Heart right ventricle (tissue), 16 donors: Measurements from ENCODE around the gene ZCCHC7. TPM values are rescaled to one million over a fixed set of nuclear protein-coding genes. Genes with fewer than 3 reads are reported as not detected.
"Not testable (repeated sequence)": the region's sequence is repeated elsewhere in the genome, so short reads cannot be mapped to it uniquely, and the experiment has no call there.

Experiments used
- ATAC-seq, 8 donors: fragments of 200-7000 bp; cut with Tn5 transposase; one replicate each; pipeline ENCODE4 v1.9.1; 2020; ENCODE audit warnings: mild to moderate bottlenecking in 8 of 8, moderate library complexity in 8 of 8, moderate number of reproducible peaks in 1 of 8
- DNase-seq, 2 donors: peaks; one replicate each; pipeline ENCODE4 v3.0.0-alpha.2; 2020
- H3K27ac ChIP-seq, 10 donors: fragments of 200-600 bp; sonication (generic) in 2 of 10; one replicate each; pipeline versions ENCODE4 v1.5.0 to v1.8.0; 2020 to 2022; ENCODE audit warnings: mild to moderate bottlenecking in 3 of 10
- H3K27me3 ChIP-seq, 7 donors: fragments of 200-600 bp; one replicate each; pipeline ENCODE4 v1.8.0; 2021 to 2022; ENCODE audit warnings: mild to moderate bottlenecking in 2 of 7
- H3K36me3 ChIP-seq, 9 donors: fragments of 200-600 bp; sonication (generic) in 1 of 9; one replicate each; pipeline versions ENCODE4 v1.5.0 to v1.8.0; 2020 to 2022; ENCODE audit warnings: mild to moderate bottlenecking in 2 of 9
- H3K4me1 ChIP-seq, 9 donors: fragments of 200-600 bp; sonication (generic) in 1 of 9; one replicate each; pipeline versions ENCODE4 v1.5.0 to v1.8.0; 2020 to 2022; ENCODE audit warnings: mild to moderate bottlenecking in 4 of 9
- H3K4me3 ChIP-seq, 10 donors: fragments of 200-600 bp; sonication (generic) in 2 of 10; one replicate each; pipeline versions ENCODE4 v1.5.0 to v1.8.0; 2020 to 2022; ENCODE audit warnings: mild to moderate bottlenecking in 7 of 10, moderate library complexity in 2 of 10
- H3K9me3 ChIP-seq, 11 donors: fragments of 200-600 bp in 10 of 11; sonication (generic) in 2 of 11; one replicate each; pipeline versions ENCODE4 v1.5.0 to v1.8.0; 2013 to 2022; ENCODE audit warnings: mild to moderate bottlenecking in 2 of 11, control low read depth in 1 of 11, moderate library complexity in 1 of 11
- WGBS, 2 donors: extraction: QIAGEN DNeasy Blood & Tissue Kit; methylation state at CpG; one replicate each; pipeline ENCODE4 v1.1.7; 2013; ENCODE audit warnings: inconsistent platforms in 1 of 2; 5-methylcytosine and 5-hydroxymethylcytosine counted together
- intact Hi-C, 10 donors: fragments of 100-400 bp; cut with DNase I; formaldehyde crosslinking; loops; one replicate each; pipeline versions ENCODE4 v1.11.1 to v1.14.2; 2022
- polyA plus RNA-seq, 2 donors: library from polyadenylated mRNA; stranded (reverse); fragments of 200-250 nt; gene quantifications; one replicate each; pipeline ENCODE4 v1.2.3, GENCODE V29; 2013
- total RNA-seq, 10 donors: library from RNA; stranded (reverse); fragmentation: NEBNext Ultra II Directional in 3 of 10; extraction: Animal tissue kit (Norgen Biotek cat#: 25700) in 3 of 10; gene quantifications; one replicate each; pipeline versions ENCODE4 v1.2.1 to v1.2.4, GENCODE V29; 2021 to 2023
- TF ChIP-seq, protein P1 (sequence below), 9 donors: fragments of 200-600 bp; sonication (generic) in 2 of 9; IDR thresholded peaks; one replicate each; pipeline versions ENCODE4 v1.5.0 to v1.8.0; 2021 to 2022; ENCODE audit warnings: antibody characterized with exemption in 9 of 9, mild to moderate bottlenecking in 5 of 9, moderate library complexity in 1 of 9
- donor health status: Arrhythmogenic right ventricular cardiomyopathy.
- donor health status: ischemic (EF 13 %, LVEDD 7.1; RV severe dilation, severe dysfunction).
- donor health status: healthy with polysubstance abuse.
- donor health status: DM: no; HTN: yes; CAD: no.
- donor health status: DM: no; HTN: no; CAD: no.
- donor health status: ischemic (EF 25% LVEDD 6.9; RV normal size, moderate dysfunction).
- donor health status: ischemic (EF 25% LVEDD 5.7; RV mildly dilated, moderate dysfunction).
- donor health status: healthy.
- donor health status: DM: yes; HTN: yes; CAD: no.
- donor health status: Ischemic cardiomyopathy.
- donor health status: ischemic (EF 35%, LVEDD 5.7; RV mildly dilated, moderate dysfunction).
- donor health status: nonischemic (EF 11% LVEDD 7.7; RV severe dilation, severe dysfunction).
- donor health status: DM: yes; HTN: yes; CAD: no.
- donor health status: PGD.
- donor health status: ischemic (EF 29% LVEDD 5.4; RV normal size, mild dysfunction).
- donor health status: nonischemic (EF 23%, LVEDD 6.1; RV moderate dilation, normal function).

The ZCCHC7 gene
- total and polyA plus RNA-seq, 12 donors = 4.3 to 11.9 (median 8.9) TPM

DNA sequence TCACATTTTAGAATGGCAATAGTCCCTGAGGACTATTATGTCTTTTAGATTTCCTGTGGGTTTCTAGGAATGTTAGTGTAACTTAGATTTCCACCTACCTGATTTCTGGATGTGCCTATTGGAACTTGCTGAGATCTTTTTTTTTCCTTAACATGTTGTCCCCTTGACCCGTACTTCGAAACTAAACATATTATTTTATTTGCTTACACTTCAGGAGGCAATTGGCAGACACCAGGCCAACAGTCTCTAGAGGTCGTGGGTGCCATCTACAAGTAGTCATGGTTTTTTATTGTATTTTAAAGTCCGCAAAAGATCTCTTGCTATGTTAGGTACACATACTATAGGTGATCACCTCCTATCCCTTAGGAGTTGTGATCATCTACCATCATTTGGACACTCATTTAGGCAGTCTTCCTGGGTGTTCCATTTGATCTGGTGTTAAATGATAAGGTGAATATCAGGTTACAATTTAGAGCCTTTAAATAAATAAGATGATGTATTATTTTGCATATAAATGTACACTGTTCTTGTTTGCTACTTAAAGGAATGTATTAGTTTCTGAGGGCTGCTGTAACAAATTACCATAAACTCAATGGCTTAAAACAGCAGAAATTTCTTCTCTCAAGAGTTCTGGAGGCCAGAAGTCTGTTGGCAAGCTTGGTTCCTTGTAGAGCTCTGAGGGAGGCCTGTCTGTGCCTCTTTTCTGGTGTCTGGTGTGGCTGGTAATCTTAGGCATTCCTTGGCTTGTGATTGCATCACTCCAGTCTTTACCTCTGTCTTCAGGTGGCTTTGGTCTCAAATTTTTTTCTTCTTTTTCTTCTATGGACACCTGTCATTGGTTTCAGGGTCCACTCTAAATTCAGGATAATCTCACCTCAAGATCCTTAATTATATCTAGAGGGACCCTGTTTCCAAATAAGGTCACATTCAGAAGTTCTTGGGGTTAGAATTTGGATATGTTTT, 64.8 kb downstream of the ZCCHC7 start:
- H3K27me3 ChIP-seq = no peaks in the 10 kb centered on the region
- peaks cover 0 to 15% (median 0%) of the 10 kb centered on the region in 9 donors for H3K4me1 ChIP-seq
- WGBS, 2 donors = 99% methylated on average over 4 of the region's 4 CpGs
- H3K9me3 ChIP-seq = peaks cover 0 to 8% (median 0%) of the 10 kb centered on the region in 11 donors
- no peak for DNase-seq
- TF ChIP-seq, protein P1, sequence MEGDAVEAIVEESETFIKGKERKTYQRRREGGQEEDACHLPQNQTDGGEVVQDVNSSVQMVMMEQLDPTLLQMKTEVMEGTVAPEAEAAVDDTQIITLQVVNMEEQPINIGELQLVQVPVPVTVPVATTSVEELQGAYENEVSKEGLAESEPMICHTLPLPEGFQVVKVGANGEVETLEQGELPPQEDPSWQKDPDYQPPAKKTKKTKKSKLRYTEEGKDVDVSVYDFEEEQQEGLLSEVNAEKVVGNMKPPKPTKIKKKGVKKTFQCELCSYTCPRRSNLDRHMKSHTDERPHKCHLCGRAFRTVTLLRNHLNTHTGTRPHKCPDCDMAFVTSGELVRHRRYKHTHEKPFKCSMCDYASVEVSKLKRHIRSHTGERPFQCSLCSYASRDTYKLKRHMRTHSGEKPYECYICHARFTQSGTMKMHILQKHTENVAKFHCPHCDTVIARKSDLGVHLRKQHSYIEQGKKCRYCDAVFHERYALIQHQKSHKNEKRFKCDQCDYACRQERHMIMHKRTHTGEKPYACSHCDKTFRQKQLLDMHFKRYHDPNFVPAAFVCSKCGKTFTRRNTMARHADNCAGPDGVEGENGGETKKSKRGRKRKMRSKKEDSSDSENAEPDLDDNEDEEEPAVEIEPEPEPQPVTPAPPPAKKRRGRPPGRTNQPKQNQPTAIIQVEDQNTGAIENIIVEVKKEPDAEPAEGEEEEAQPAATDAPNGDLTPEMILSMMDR (IDR thresholded peaks at IDR 0.05) = no peak
- intact Hi-C loops = no loop called here
- peaks cover 0 to 14% (median 0%) of the 10 kb centered on the region in 9 donors for H3K36me3 ChIP-seq
- no peak overlapping the region for H3K27ac ChIP-seq
- no peak overlapping the region for H3K4me3 ChIP-seq
- no peak for ATAC-seq

DNA sequence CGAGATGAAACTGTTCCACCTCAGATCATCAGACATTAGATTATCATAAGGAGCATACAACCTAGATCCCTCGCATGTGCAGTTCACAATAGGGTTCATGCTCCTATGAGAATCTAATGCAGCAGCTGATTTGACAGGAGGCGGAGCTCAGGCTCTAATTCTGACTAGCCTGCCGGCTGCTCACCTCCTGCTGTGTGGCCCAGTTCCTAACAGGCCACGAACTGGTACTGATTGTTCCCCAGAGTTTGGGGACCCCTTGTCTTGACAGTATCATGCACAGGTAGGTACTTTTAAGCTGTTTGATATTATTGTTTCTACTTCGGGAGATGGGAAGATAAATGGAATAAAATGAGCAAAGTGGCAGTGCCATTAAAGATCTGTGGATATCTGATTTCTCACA, 66.9 kb downstream of the ZCCHC7 start:
- TF ChIP-seq, protein P1 (IDR thresholded peaks at IDR 0.05) = no peak
- ATAC-seq (no peak), DNase-seq (no peak)
- Histone ChIP-seq H3K27me3 (no peaks in the 10 kb centered on the region), H3K27ac (no peak overlapping the region), H3K9me3 (peaks cover 0 to 5% (median 0%) of the 10 kb centered on the region in 11 donors), H3K4me3 (no peak overlapping the region), H3K36me3 (peaks cover 0 to 26% (median 0%) of the 10 kb centered on the region in 9 donors), H3K4me1 (peaks cover 0 to 15% (median 0%) of the 10 kb centered on the region in 9 donors)
- intact Hi-C loops = no loop called here
- WGBS, 2 donors = 90 to 94% methylated on average over 6 of the region's 6 CpGs

DNA sequence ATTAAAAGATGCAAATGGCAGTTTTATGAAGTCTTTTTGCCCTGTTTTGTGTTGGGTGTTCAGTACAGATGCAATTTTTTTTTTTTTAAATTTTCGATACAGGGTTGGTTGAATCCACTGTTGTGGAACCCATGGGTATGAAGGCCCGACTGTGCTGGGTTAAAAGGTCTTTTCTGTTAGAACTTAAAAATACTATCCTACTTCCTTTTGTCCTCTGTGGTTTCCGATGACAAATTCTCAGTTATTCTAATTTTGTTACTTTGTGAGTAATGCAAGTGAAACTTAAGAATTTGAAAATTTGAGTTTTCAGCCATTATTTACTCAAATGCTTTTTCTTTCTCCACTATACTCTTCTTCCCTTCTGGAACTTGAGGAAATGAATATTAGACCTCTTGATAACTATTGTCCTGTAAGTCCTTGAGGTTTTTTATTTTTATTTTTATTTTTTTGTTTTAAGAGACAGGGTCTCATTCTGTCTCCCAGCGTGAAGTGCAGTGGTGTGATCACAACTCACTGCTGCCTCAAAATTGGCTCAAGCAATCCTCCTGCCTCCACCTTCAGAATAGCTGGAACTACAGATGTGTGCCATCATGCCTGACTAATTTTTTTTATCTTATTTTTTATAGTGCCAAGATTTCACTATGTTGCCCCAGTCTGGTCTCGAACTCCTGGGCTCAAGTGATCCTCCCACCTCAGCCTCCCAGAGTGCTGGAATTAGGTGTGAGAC, 67.5 kb downstream of the ZCCHC7 start:
- Histone ChIP-seq H3K27ac (no peak overlapping the region), H3K9me3 (peaks cover 0 to 5% (median 0%) of the 10 kb centered on the region in 11 donors), H3K36me3 (peaks cover 0 to 26% (median 0%) of the 10 kb centered on the region in 9 donors), H3K4me1 (peaks cover 0 to 15% (median 0%) of the 10 kb centered on the region in 9 donors), H3K4me3 (no peak overlapping the region), H3K27me3 (no peaks in the 10 kb centered on the region)
- ATAC-seq (no peak), DNase-seq (no peak)
- TF ChIP-seq, protein P1 (IDR thresholded peaks at IDR 0.05) = no peak
- 93% methylated on average over 5 of the region's 5 CpGs for WGBS, 2 donors
- intact Hi-C loops = no loop called here

DNA sequence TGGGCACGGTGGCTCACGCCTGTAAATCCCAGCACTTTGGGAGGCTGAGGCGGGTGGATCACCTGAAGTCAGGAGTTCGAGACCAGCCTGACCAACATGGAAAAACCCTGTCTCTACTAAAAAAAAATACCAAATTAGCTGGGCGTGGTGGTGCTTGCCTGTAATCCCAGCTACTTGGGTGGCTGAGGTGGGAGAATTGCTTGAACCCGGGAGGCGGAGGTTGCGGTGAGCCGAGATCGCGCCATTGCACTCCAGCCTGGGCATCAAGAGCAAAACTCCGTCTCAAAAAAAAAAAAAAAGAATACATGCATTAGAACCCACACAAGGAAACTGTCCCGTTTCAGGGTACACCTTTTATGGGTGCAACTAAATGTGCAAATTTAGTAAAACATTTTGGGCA, 70.4 kb downstream of the ZCCHC7 start:
- intact Hi-C loops, ATAC-seq, H3K27ac ChIP-seq, H3K9me3 ChIP-seq, DNase-seq, H3K27me3 ChIP-seq, H3K4me3 ChIP-seq: not testable (repeated sequence)
- Histone ChIP-seq H3K36me3 (peaks cover 0 to 26% (median 0%) of the 10 kb centered on the region in 9 donors), H3K4me1 (peaks cover 0 to 15% (median 0%) of the 10 kb centered on the region in 9 donors)
- 96 to 97% methylated on average over 13 of the region's 13 CpGs for WGBS, 2 donors
